Right atrium auricular region (tissue), 2 donors: ENCODE results near the gene RPP40. TPM values are rescaled to one million over a fixed set of nuclear protein-coding genes. Genes with fewer than 3 reads are reported as not detected.

Experiments
- DNase-seq: peaks from one replicate; pipeline ENCODE4 v3.0.0-alpha.2; 2019; ENCODE audit warnings: low spot score
- H3K27ac ChIP-seq, 2 donors: fragments of 200-600 bp; sonication (generic); 1 replicate in 1 of 2; 2 replicates in 1 of 2; pipeline ENCODE4 v1.5.1; 2016 to 2019
- H3K27me3 ChIP-seq, 2 donors: fragments of 200-600 bp; sonication (generic); one replicate each; pipeline versions ENCODE4 v1.5.1 to v1.6.0; 2017 to 2019
- H3K36me3 ChIP-seq: fragments of 200-600 bp; sonication (generic); one replicate; pipeline ENCODE4 v1.5.1; 2016
- H3K4me1 ChIP-seq, 2 donors: fragments of 200-600 bp; sonication (generic); one replicate each; pipeline versions ENCODE4 v1.5.1 to v1.6.0; 2017 to 2019
- H3K4me3 ChIP-seq, 2 donors: fragments of 200-600 bp; sonication (generic); 1 replicate in 1 of 2; 2 replicates in 1 of 2; pipeline ENCODE4 v1.5.1; 2017 to 2019; ENCODE audit warnings: mild to moderate bottlenecking in 1 of 2, moderate library complexity in 1 of 2
- H3K9me3 ChIP-seq, 2 donors: fragments of 200-600 bp; sonication (generic); one replicate each; pipeline ENCODE4 v1.5.1; 2019
- CTCF ChIP-seq, 2 donors: fragments of 200-600 bp; sonication (generic); IDR thresholded peaks; one replicate each; pipeline ENCODE4 v1.5.1; 2019; ENCODE audit warnings: antibody characterized with exemption in 2 of 2
- total RNA-seq, 2 donors: library from RNA; depleted of rRNA; stranded (reverse); fragments of >200 nt; gene quantifications; one replicate each; pipeline ENCODE4 v1.1.0, GENCODE V29; 2016

RPP40 gene
- total RNA-seq, 2 donors from 2014 or later, result 2.4 to 6.1 TPM

DNA sequence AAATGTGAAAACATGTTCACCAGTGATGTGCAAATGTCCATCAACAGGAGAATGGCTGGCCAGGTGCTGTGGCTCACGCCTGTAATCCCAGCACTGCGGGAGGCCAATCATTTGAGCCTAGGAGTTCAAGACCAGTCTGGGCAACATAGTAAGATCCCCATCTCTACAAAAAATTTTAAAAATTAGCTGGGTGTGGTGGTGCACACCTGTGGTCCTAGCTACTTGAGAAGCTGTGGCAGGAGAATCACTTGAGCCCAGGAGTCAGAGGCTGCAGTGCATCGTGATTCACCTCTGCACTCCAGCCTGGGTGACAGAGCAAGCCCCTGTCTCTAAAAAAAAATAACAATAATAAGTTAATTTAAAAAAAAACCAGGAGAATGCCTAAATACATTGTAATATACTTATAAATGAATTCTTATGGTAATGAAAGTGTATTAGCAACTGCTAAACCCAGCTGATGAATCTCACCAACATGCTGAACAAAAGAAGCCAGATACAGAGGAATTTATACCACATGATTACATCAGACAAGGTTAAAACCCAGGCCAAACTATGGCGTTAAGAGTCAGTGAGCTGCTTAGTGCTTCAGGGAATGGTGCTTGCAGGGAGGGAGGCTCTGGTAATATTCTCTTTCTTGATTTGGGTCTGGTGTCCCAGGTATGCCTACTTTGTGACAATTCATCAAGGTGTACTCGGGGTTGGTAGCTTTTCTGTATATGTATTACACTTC is 36.4 kb downstream of the RPP40 start:
- Histone ChIP-seq H3K27me3 (no peaks in the 10 kb centered on the region), H3K4me3 (no peak overlapping the region), H3K27ac (no peak overlapping the region), H3K4me1 (no peaks in the 10 kb centered on the region), H3K9me3 (no peaks in the 10 kb centered on the region), H3K36me3 (no peaks in the 10 kb centered on the region)
- no peak for DNase-seq
- no peak for TF ChIP-seq CTCF (IDR thresholded peaks at IDR 0.05)

DNA sequence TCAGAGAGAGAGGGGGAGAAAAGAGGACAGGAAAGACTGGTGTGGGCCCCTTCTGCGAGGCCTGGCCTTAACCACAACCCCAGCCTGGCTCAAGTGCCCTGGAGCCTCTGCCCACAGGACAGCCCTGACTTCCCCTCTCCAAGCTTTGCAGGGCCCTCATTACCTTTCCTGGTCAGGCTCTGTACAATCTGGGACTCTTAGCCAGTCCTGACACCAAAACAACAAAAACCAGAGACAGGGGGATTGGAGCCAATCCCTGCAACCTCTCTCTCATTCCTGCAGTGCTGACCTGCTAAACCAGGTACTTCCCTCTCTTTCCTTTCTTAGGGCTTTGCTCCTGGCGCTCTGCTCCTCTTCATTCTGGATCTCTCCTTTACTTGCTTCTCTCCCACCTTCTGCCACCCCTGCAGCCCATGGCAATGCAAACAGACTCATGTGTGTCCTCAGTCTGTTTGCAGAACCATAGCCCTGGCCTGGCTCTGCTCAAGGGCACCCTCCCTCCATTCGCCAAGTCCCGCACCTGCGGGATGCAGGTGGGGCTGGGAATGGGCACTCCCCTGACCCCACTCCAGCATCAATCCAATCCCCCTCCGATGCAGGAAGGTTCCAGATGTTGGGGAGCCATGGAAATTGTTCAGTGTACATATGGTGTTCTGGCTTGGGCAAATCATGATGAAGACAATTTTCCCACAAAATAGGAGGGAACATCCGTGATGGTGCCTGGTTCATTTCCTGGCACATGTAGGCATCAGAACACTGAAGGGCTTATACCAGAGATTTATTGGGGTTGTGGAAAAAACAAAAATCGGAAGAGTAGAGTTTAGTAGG is 38.1 kb downstream of the RPP40 start:
- DNase-seq, result no peak
- no peak overlapping the region for H3K4me3 ChIP-seq
- H3K27ac ChIP-seq, result no peak overlapping the region
- TF ChIP-seq CTCF (IDR thresholded peaks at IDR 0.05), result no peak
- no peaks in the 10 kb centered on the region for H3K27me3 ChIP-seq
- H3K9me3 ChIP-seq, result no peaks in the 10 kb centered on the region
- no peaks in the 10 kb centered on the region for H3K4me1 ChIP-seq
- no peaks in the 10 kb centered on the region for H3K36me3 ChIP-seq

- TF ChIP-seq CTCF (IDR thresholded peaks at IDR 0.05), result no peak
- H3K36me3 ChIP-seq, result no peaks in the 10 kb centered on the region
- H3K9me3 ChIP-seq, result no peaks in the 10 kb centered on the region
- no peaks in the 10 kb centered on the region for H3K4me1 ChIP-seq
- no peaks in the 10 kb centered on the region for H3K27me3 ChIP-seq
- H3K27ac ChIP-seq, result no peak overlapping the region
- no peak for DNase-seq
- H3K4me3 ChIP-seq, result no peak overlapping the region
Observed at GRCh38 chr6:4964675-4965561, 38.9 kb downstream of the RPP40 start.

DNA sequence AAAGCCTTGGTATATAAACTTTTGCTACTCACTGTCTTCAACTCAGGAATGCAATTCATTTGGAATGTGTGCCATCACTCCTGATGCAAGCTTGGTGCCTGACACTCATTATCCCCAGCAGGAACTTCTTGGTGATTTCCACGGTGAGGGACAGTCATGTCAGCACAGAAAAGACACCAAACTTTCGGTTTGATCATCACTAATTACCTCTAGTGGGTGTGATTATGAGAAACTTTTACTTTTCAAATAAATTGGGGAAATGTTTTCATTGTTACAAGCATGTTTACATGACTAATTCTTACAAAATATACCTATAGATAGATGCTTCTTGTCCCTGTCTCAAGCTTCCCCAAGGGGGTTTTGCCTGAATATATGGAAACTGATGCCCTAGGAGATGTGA is 40.9 kb downstream of the RPP40 start:
- DNase-seq, result no peak
- H3K36me3 ChIP-seq, result no peaks in the 10 kb centered on the region

More for the DNA sequence above, 40.9 kb downstream of the RPP40 start:
- TF ChIP-seq CTCF (IDR thresholded peaks at IDR 0.05), result no peak
- H3K4me3 ChIP-seq, result no peak overlapping the region
- no peaks in the 10 kb centered on the region for H3K9me3 ChIP-seq
- no peaks in the 10 kb centered on the region for H3K27me3 ChIP-seq
- H3K4me1 ChIP-seq, result no peaks in the 10 kb centered on the region
- no peak overlapping the region for H3K27ac ChIP-seq
